Body of pancreas (tissue), 4 donors: ENCODE measurements around the gene AKAP12.

Experiments
- CTCF ChIP-seq, 7 experiments: fragments of 450-650 bp in 4 of 7; fragments of 200-600 bp in 3 of 7; sonication (generic) in 3 of 7; IDR thresholded peaks; one replicate each; pipeline ENCODE4 v1.5.1; 2016 to 2019; ENCODE audit warnings: antibody characterized with exemption in 7 of 7
- POLR2A ChIP-seq, 3 donors: fragments of 450-650 bp; IDR thresholded peaks; one replicate each; pipeline ENCODE4 v1.6.1; 2016; ENCODE audit warnings: antibody characterized with exemption in 3 of 3, mild to moderate bottlenecking in 2 of 3

- TF ChIP-seq CTCF (IDR thresholded peaks at IDR 0.05), result no peak
- TF ChIP-seq POLR2A (IDR thresholded peaks at IDR 0.05), result no peak
These were observed 2.9 kb upstream of the AKAP12 start for GRCh38 chr6:151236668-151237401.
